ENCODE measurements around the gene ZDHHC5. TPM values are rescaled to one million over a fixed set of nuclear protein-coding genes. Genes with fewer than 3 reads are reported as not detected.
A peak's percentile ranks its signal among the peaks of the same experiment; 100 is the strongest.

Gene ZDHHC5
- total and polyA plus RNA-seq, 5 donors = 27.0 to 60.4 (median 51.6) TPM

- intact Hi-C loops (cut with DNase I) = no loop called here
- 66% methylated on average over 3 of the region's 3 CpGs for WGBS
- Histone ChIP-seq H3K9me3 (ENCODE audit: control insufficient read depth, low read length) (no peaks in the 10 kb centered on the region), H3K27me3 (ENCODE audit: control insufficient read depth, insufficient read depth) (no peaks in the 10 kb centered on the region), H3K27ac (ENCODE audit: low read length) (no peak overlapping the region), H3K4me3 (ENCODE audit: low read length) (no peak overlapping the region), H3K4me1 (ENCODE audit: control insufficient read depth, insufficient read depth, low read length) (no peaks in the 10 kb centered on the region)
- ATAC-seq (peak in 1 of 2 donors; percentile 6), DNase-seq (no peak)
These were observed 67.8 kb downstream of the ZDHHC5 start for GRCh38 chr11:57735619-57736298.

GRCh38 chr11:57741132-57742086, 73.5 kb downstream of the ZDHHC5 start, which contains the start of gene SELENOH:
SELENOH (plus strand) TSS chr11:57741491; CDS start chr11:57741596, 105 bp downstream.
- Histone ChIP-seq H3K27me3 (ENCODE audit: control insufficient read depth, insufficient read depth) (no peaks in the 10 kb centered on the region), H3K4me1 (ENCODE audit: control insufficient read depth, insufficient read depth, low read length) (peaks cover 1% of the 10 kb centered on the region), H3K9me3 (ENCODE audit: control insufficient read depth, low read length) (no peaks in the 10 kb centered on the region), H3K27ac (ENCODE audit: low read length) (peak within 1 kb of the TSS; percentile 85), H3K4me3 (ENCODE audit: low read length) (peak within 1 kb of the TSS; percentile 65)
- WGBS = under 1% methylated on average over 75 of the region's 75 CpGs
- ATAC-seq (peak; percentile 98 to 99), DNase-seq (peak; percentile 97 to 98 (median 98))
- intact Hi-C loops (cut with DNase I) = loop anchor here in 2 of 4 donors (10.0 kb wide), 1 partner anchor 63 kb away; no protein-coding TSS in a partner anchor

GRCh38 chr11:57742087-57742452, 74.2 kb downstream of the ZDHHC5 start:
- ATAC-seq (no peak), DNase-seq (no peak)
- Histone ChIP-seq H3K4me3 (ENCODE audit: low read length) (peak overlapping the region; percentile 65), H3K9me3 (ENCODE audit: control insufficient read depth, low read length) (no peaks in the 10 kb centered on the region), H3K4me1 (ENCODE audit: control insufficient read depth, insufficient read depth, low read length) (peaks cover 1% of the 10 kb centered on the region), H3K27me3 (ENCODE audit: control insufficient read depth, insufficient read depth) (no peaks in the 10 kb centered on the region), H3K27ac (ENCODE audit: low read length) (peak overlapping the region; percentile 85)
- WGBS = 2% methylated on average over 10 of the region's 10 CpGs
- intact Hi-C loops (cut with DNase I) = loop anchor here in 2 of 4 donors (10.0 kb wide), 1 partner anchor 63 kb away; no protein-coding TSS in a partner anchor

GRCh38 chr11:57744357-57744756, 76.4 kb downstream of the ZDHHC5 start:
- no peak for DNase-seq
- peaks cover 1% of the 10 kb centered on the region for H3K4me1 ChIP-seq (ENCODE audit: control insufficient read depth, insufficient read depth, low read length)
- H3K27me3 ChIP-seq (ENCODE audit: control insufficient read depth, insufficient read depth) = no peaks in the 10 kb centered on the region
- no peak overlapping the region for H3K27ac ChIP-seq (ENCODE audit: low read length)
- ATAC-seq = no peak
- no peaks in the 10 kb centered on the region for H3K9me3 ChIP-seq (ENCODE audit: control insufficient read depth, low read length)
- 80% methylated on average over 2 of the region's 2 CpGs for WGBS
- no peak overlapping the region for H3K4me3 ChIP-seq (ENCODE audit: low read length)
- intact Hi-C loops (cut with DNase I) = loop anchor here in 2 of 4 donors (10.0 kb wide), 1 partner anchor 60 kb away; no protein-coding TSS in a partner anchor

- DNase-seq (no peak), ATAC-seq (no peak)
- WGBS = 76% methylated on average over 5 of the region's 5 CpGs
- Histone ChIP-seq H3K4me1 (ENCODE audit: control insufficient read depth, insufficient read depth, low read length) (peaks cover 1% of the 10 kb centered on the region), H3K27me3 (ENCODE audit: control insufficient read depth, insufficient read depth) (no peaks in the 10 kb centered on the region), H3K4me3 (ENCODE audit: low read length) (no peak overlapping the region), H3K27ac (ENCODE audit: low read length) (no peak overlapping the region), H3K9me3 (ENCODE audit: control insufficient read depth, low read length) (no peaks in the 10 kb centered on the region)
- intact Hi-C loops (cut with DNase I) = loop anchor here in 2 of 4 donors (10.0 kb wide), 1 partner anchor 60 kb away; no protein-coding TSS in a partner anchor
These were observed 77.3 kb downstream of the ZDHHC5 start for GRCh38 chr11:57745206-57745605.

GRCh38 chr11:57746920-57747319, 79.0 kb downstream of the ZDHHC5 start:
- ATAC-seq = no peak
- Histone ChIP-seq H3K27me3 (ENCODE audit: control insufficient read depth, insufficient read depth) (no peaks in the 10 kb centered on the region), H3K4me1 (ENCODE audit: control insufficient read depth, insufficient read depth, low read length) (peaks cover 3% of the 10 kb centered on the region), H3K27ac (ENCODE audit: low read length) (no peak overlapping the region), H3K9me3 (ENCODE audit: control insufficient read depth, low read length) (no peaks in the 10 kb centered on the region), H3K4me3 (ENCODE audit: low read length) (no peak overlapping the region)
- no peak for DNase-seq
- intact Hi-C loops (cut with DNase I) = loop anchor here in 2 of 4 donors (10.0 kb wide), 1 partner anchor 58 kb away; no protein-coding TSS in a partner anchor
- 81% methylated on average over 1 of the region's 1 CpG for WGBS

Small RNA genes lying within 50 kb of the gene (microRNA-seq; reads per million reads assigned to microRNA genes)
- 7,932 to 8,759 reads per million in 2 donors for gene MIR130A

Other genes with a start within 250 kb of the ZDHHC5 start
- gene SLC43A3, start 241.0 kb upstream of the ZDHHC5 start, total RNA-seq = 10 to 100 TPM; 24.1 to 37.0 (median 30.7) TPM
- gene SLC43A3, start 241.0 kb upstream of the ZDHHC5 start, polyA plus RNA-seq = 20.7 TPM
- gene RTN4RL2, start 207.6 kb upstream of the ZDHHC5 start, total RNA-seq = 1 to 10 TPM in 1 of 4 donors, under 1 TPM in 3; 0.65 to 1.4 (median 0.79) TPM
- gene RTN4RL2, start 207.6 kb upstream of the ZDHHC5 start, polyA plus RNA-seq = 0.97 TPM
- 1 to 10 TPM; 3.4 to 10.0 (median 8.8) TPM for gene SLC43A1, start 152.4 kb upstream of the ZDHHC5 start, total RNA-seq
- gene SLC43A1, start 152.4 kb upstream of the ZDHHC5 start, polyA plus RNA-seq = 8.4 TPM
- gene TIMM10, start 137.4 kb upstream of the ZDHHC5 start, total RNA-seq = 10 to 100 TPM; 40.6 to 68.8 (median 50.2) TPM
- gene TIMM10, start 137.4 kb upstream of the ZDHHC5 start, polyA plus RNA-seq = 59.2 TPM
- gene SMTNL1, start 130.5 kb upstream of the ZDHHC5 start, total RNA-seq = not detected
- not detected for gene SMTNL1, start 130.5 kb upstream of the ZDHHC5 start, polyA plus RNA-seq
- gene UBE2L6, start 100.4 kb upstream of the ZDHHC5 start, total RNA-seq = 10 to 100 TPM; 22.6 to 28.8 (median 24.6) TPM
- gene UBE2L6, start 100.4 kb upstream of the ZDHHC5 start, polyA plus RNA-seq = 19.8 TPM
- 100 to 1,000 TPM; 181 to 294 (median 203) TPM for gene SERPING1, start 70.4 kb upstream of the ZDHHC5 start, total RNA-seq
- gene SERPING1, start 70.4 kb upstream of the ZDHHC5 start, polyA plus RNA-seq = 268 TPM
- gene YPEL4, start 18.2 kb upstream of the ZDHHC5 start, total RNA-seq = 1 to 10 TPM in 1 of 4 donors, under 1 TPM in 3; 0.33 to 1.1 (median 0.62) TPM
- gene YPEL4, start 18.2 kb upstream of the ZDHHC5 start, polyA plus RNA-seq = 1.5 TPM
- gene CLP1, start 10.4 kb upstream of the ZDHHC5 start, total RNA-seq = 1 to 10 TPM; 6.3 to 8.2 (median 7.2) TPM
- gene CLP1, start 10.4 kb upstream of the ZDHHC5 start, polyA plus RNA-seq = 4.6 TPM
- gene MED19, start 44.1 kb downstream of the ZDHHC5 start, total RNA-seq = 10 to 100 TPM in 2 of 4 donors, 1 to 10 TPM in 2; 8.4 to 10.5 (median 9.5) TPM
- 9.8 TPM for gene MED19, start 44.1 kb downstream of the ZDHHC5 start, polyA plus RNA-seq
- 10 to 100 TPM; 57.4 to 78.1 (median 70.8) TPM for gene TMX2, start 44.5 kb downstream of the ZDHHC5 start, total RNA-seq
- gene TMX2, start 44.5 kb downstream of the ZDHHC5 start, polyA plus RNA-seq = 73.2 TPM
- gene SELENOH, start 73.4 kb downstream of the ZDHHC5 start, total RNA-seq = 100 to 1,000 TPM in 2 of 4 donors, 10 to 100 TPM in 2; 91.3 to 110 (median 99.1) TPM
- gene SELENOH, start 73.4 kb downstream of the ZDHHC5 start, polyA plus RNA-seq = 163 TPM
- gene BTBD18, start 83.7 kb downstream of the ZDHHC5 start, total RNA-seq = not detected
- gene BTBD18, start 83.7 kb downstream of the ZDHHC5 start, polyA plus RNA-seq = 0.02 TPM
- gene CTNND1, start 93.7 kb downstream of the ZDHHC5 start, total RNA-seq = 10 to 100 TPM; 66.6 to 98.6 (median 77.5) TPM
- gene CTNND1, start 93.7 kb downstream of the ZDHHC5 start, polyA plus RNA-seq = 32.2 TPM